ENCODE results near the gene GRIN1.

The GRIN1 gene

DNA sequence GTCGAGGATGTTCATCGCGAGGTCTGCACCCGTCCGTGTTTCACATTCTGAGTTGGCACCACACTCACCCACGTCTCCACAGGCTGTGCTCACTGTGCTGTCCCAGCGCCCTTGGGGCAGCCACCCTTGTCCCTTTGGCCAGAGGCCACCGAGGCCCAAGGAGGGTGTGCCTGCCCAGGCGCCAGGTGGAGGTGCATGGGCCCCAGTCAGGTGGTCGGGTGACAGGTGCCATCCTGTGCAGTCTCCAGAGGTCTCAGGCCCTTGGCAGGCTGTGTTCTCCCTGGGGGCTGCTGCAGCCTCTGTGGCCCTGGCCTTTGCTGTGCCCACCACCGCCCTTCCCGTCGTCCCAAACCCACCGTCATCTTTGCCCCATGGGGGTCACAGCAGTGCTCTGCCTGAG lies 39.7 kb upstream of the GRIN1 start:
- ChIA-PET POLR2A (no interaction called here), CTCF (no interaction called here)
- 95% methylated on average over 6 of the region's 14 CpGs for WGBS (ENCODE audit: insufficient coverage)
- no peak for DNase-seq
- H3K27ac ChIP-seq (ENCODE audit: insufficient read depth in 1 of 2, low read depth in 1 of 2, low read length in 2 of 2, poor library complexity in 1 of 2, severe bottlenecking in 2 of 2): no peak overlapping the region
- H3K27me3 ChIP-seq (replicated peaks in 2 of 5; ENCODE audit: control insufficient read depth in 4 of 5, insufficient read depth in 5 of 5, low read length in 4 of 5): no peaks in the 10 kb centered on the region
- H3K9me3 ChIP-seq (ENCODE audit: control extremely low read depth in 1 of 5, control insufficient read depth in 4 of 5, insufficient read depth in 2 of 5, low read depth in 1 of 5, low read length in 4 of 5): peaks cover 0 to 22% (median 4%) of the 10 kb centered on the region in 5 experiments
- no peaks in the 10 kb centered on the region for H3K4me1 ChIP-seq (ENCODE audit: control extremely low read depth in 1 of 4, control insufficient read depth in 4 of 4, insufficient read depth in 4 of 4, low read length in 3 of 4)
- peaks cover 5 to 80% (median 59%) of the 10 kb centered on the region in 4 experiments for H3K36me3 ChIP-seq (ENCODE audit: control insufficient read depth in 4 of 4, insufficient read depth in 4 of 4, low read length in 3 of 4)
- H3K4me3 ChIP-seq (ENCODE audit: control insufficient read depth in 1 of 7, extremely low read depth in 1 of 7, insufficient read depth in 4 of 7, low read depth in 2 of 7, low read length in 6 of 7): no peak overlapping the region

DNA sequence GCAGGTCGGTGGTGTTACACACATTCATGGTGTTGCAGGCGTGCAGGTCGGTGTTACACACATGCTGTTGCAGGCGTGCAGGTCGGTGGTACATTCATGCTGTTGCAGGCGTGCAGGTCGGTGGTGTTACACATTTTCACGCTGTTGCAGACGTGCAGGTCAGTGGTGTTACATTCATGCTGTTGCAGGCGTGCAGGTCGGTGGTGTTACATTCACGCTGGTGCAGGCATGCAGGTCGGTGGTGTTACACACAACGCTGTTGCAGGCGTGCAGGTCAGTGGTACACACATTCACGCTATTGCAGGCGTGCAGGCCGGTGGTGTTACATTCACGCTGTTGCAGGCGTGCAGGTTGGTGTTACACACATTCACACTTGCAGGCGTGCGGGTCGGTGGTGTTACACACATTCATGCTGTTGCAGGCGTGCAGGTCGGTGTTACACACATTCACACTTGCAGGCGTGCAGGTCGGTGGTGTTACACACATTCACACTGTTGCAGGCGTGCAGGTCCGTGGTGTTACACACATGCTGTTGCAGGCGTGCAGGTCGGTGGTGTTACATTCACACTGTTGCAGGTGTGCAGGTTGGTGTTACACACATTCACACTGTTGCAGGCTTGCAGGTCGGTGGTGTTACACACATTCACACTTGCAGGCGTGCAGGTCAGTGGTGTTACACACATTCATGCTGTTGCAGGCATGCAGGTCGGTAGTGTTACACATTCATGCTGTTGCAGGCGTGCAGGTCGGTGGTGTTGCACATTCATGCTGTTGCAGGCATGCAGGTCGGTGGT lies 35.6 kb upstream of the GRIN1 start:
- Histone ChIP-seq H3K27me3 (replicated peaks in 2 of 5; ENCODE audit: control insufficient read depth in 4 of 5, insufficient read depth in 5 of 5, low read length in 4 of 5) (no peaks in the 10 kb centered on the region), H3K4me1 (ENCODE audit: control extremely low read depth in 1 of 4, control insufficient read depth in 4 of 4, insufficient read depth in 4 of 4, low read length in 3 of 4) (no peaks in the 10 kb centered on the region), H3K4me3 (ENCODE audit: control insufficient read depth in 1 of 7, extremely low read depth in 1 of 7, insufficient read depth in 4 of 7, low read depth in 2 of 7, low read length in 6 of 7) (no peak overlapping the region), H3K36me3 (ENCODE audit: control insufficient read depth in 4 of 4, insufficient read depth in 4 of 4, low read length in 3 of 4) (peaks cover 5 to 94% (median 62%) of the 10 kb centered on the region in 4 experiments), H3K9me3 (ENCODE audit: control extremely low read depth in 1 of 5, control insufficient read depth in 4 of 5, insufficient read depth in 2 of 5, low read depth in 1 of 5, low read length in 4 of 5) (peaks cover 0 to 22% (median 4%) of the 10 kb centered on the region in 5 experiments), H3K27ac (ENCODE audit: insufficient read depth in 1 of 2, low read depth in 1 of 2, low read length in 2 of 2, poor library complexity in 1 of 2, severe bottlenecking in 2 of 2) (no peak overlapping the region)
- CTCF ChIA-PET: interaction anchor here (1.1 kb wide), 1 partner anchor 12 kb away, joined by 3 read pairs; no protein-coding TSS in a partner anchor
- WGBS (ENCODE audit: insufficient coverage): 97% methylated on average over 36 of the region's 37 CpGs
- DNase-seq: no peak
- POLR2A ChIA-PET: no interaction called here

DNA sequence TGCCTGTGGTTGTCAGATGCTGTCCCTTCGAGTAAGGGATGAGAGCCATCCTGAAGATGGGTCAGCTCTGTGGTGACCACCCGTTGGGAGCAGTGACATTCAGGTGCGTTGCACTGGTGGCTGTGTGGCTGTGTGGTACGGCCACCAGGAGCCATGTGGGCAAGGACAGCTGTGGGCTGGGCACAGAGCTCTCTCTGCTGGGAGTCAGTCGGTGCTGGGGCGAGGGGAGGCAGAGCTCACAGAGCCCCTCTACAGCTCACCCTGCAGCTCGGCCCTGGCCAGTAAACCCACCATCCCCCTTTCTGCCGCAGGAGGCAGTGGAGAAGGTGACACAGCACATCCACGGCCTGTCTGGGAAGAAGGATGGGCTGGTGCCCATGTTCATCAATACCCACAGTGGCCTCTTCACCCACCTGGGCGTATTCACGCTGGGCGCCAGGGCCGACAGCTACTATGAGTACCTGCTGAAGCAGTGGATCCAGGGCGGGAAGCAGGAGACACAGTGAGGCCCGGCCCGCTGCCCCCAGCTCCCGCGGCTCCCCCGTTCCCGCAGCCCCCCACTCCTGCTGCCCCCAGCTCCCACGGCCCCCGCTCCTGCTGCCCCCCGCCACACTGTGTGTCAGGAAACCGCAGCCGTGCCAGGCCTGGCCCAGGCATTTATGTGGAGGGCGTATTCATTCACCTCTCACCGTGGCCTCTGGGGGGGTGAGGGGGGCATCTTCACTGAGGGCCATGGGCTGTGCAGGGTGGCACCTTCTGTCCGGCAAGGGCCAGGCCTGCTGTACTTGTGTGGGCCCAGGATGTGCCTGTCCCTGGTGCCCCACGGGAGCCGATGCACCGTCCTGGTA lies 32.9 kb upstream of the GRIN1 start:
- Histone ChIP-seq H3K36me3 (ENCODE audit: control insufficient read depth in 4 of 4, insufficient read depth in 4 of 4, low read length in 3 of 4) (peaks cover 5 to 97% (median 64%) of the 10 kb centered on the region in 4 experiments), H3K4me3 (ENCODE audit: control insufficient read depth in 1 of 7, extremely low read depth in 1 of 7, insufficient read depth in 4 of 7, low read depth in 2 of 7, low read length in 6 of 7) (no peak overlapping the region)
- CTCF ChIA-PET: interaction anchor here (0.9 to 1.6 kb wide), 3 partner anchors 14 to 19 kb away, joined by 3 to 5 read pairs (median 4); partner anchors contain the start of gene MAN1B1

DNA sequence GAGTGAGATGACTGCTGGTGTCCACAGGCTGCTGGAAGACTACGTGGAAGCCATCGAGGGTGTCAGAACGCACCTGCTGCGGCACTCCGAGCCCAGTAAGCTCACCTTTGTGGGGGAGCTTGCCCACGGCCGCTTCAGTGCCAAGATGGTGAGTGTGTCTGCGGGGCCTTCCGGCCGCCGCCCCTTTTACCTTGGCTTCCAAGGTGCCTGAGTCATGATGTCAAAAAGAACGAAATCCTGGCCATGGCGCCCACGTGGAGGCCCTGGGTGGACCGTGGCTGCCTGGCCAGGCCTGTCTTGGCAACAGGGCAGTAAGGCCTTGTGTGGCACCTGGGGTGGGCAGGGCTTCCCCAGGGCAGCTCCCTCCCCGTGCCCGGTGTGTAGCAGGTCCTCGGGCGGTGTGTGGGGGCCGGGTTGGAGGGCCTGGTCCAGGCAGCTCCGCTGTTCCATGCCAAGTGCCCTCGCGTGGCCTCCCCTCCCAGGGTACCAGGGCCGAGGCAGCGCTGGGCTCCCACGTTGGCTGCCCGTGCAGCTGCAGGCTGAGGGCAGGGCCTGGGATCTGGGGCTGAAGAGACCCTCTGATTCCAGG lies 32.2 kb upstream of the GRIN1 start:
- H3K4me3 ChIP-seq (ENCODE audit: control insufficient read depth in 1 of 7, extremely low read depth in 1 of 7, insufficient read depth in 4 of 7, low read depth in 2 of 7, low read length in 6 of 7): no peak overlapping the region
- CTCF ChIA-PET: interaction anchor here (0.9 to 1.4 kb wide), 2 partner anchors 18 to 66 kb away, joined by 3 read pairs; no protein-coding TSS in a partner anchor
- peaks cover 2 to 95% (median 63%) of the 10 kb centered on the region in 4 experiments for H3K36me3 ChIP-seq (ENCODE audit: control insufficient read depth in 4 of 4, insufficient read depth in 4 of 4, low read length in 3 of 4)
- H3K27ac ChIP-seq (ENCODE audit: insufficient read depth in 1 of 2, low read depth in 1 of 2, low read length in 2 of 2, poor library complexity in 1 of 2, severe bottlenecking in 2 of 2): no peak overlapping the region
- no peaks in the 10 kb centered on the region for H3K4me1 ChIP-seq (ENCODE audit: control extremely low read depth in 1 of 4, control insufficient read depth in 4 of 4, insufficient read depth in 4 of 4, low read length in 3 of 4)
- DNase-seq: no peak
- WGBS (ENCODE audit: insufficient coverage): 97% methylated on average over 23 of the region's 27 CpGs
- H3K27me3 ChIP-seq (replicated peaks in 2 of 5; ENCODE audit: control insufficient read depth in 4 of 5, insufficient read depth in 5 of 5, low read length in 4 of 5): no peaks in the 10 kb centered on the region
- H3K9me3 ChIP-seq (ENCODE audit: control extremely low read depth in 1 of 5, control insufficient read depth in 4 of 5, insufficient read depth in 2 of 5, low read depth in 1 of 5, low read length in 4 of 5): peaks cover 0 to 17% (median 4%) of the 10 kb centered on the region in 5 experiments
- POLR2A ChIA-PET: interaction anchor here (0.5 kb wide), 1 partner anchor 134 kb away, joined by 4 read pairs; no protein-coding TSS in a partner anchor

More for the DNA sequence above, 32.9 kb upstream of the GRIN1 start:
- WGBS (ENCODE audit: insufficient coverage): 98% methylated on average over 16 of the region's 31 CpGs
- POLR2A ChIA-PET: no interaction called here
- H3K9me3 ChIP-seq (ENCODE audit: control extremely low read depth in 1 of 5, control insufficient read depth in 4 of 5, insufficient read depth in 2 of 5, low read depth in 1 of 5, low read length in 4 of 5): peaks cover 0 to 22% (median 4%) of the 10 kb centered on the region in 5 experiments
- H3K4me1 ChIP-seq (ENCODE audit: control extremely low read depth in 1 of 4, control insufficient read depth in 4 of 4, insufficient read depth in 4 of 4, low read length in 3 of 4): no peaks in the 10 kb centered on the region
- no peak for DNase-seq
- no peak overlapping the region for H3K27ac ChIP-seq (ENCODE audit: insufficient read depth in 1 of 2, low read depth in 1 of 2, low read length in 2 of 2, poor library complexity in 1 of 2, severe bottlenecking in 2 of 2)
- no peaks in the 10 kb centered on the region for H3K27me3 ChIP-seq (replicated peaks in 2 of 5; ENCODE audit: control insufficient read depth in 4 of 5, insufficient read depth in 5 of 5, low read length in 4 of 5)

DNA sequence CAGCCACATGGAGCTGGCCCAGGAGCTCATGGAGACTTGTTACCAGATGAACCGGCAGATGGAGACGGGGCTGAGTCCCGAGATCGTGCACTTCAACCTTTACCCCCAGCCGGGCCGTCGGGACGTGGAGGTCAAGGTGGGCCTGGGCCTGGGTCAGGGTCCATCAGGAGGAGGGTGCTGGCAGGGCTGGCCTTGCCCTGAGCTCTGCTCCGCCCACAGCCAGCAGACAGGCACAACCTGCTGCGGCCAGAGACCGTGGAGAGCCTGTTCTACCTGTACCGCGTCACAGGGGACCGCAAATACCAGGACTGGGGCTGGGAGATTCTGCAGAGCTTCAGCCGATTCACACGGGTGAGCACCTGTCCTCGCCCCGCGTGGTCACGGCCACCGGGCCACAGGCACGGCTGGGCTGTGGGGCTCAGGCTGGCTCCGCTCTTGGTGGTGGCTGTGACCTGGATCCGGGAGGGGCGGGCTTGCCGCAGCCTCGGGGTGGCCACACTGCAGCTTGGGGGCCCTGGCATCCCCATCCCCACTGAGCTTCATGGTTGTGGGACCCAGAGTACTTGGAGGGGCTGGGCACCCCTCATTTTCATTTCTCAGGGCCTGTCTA lies 31.5 kb upstream of the GRIN1 start:
- H3K9me3 ChIP-seq (ENCODE audit: control extremely low read depth in 1 of 5, control insufficient read depth in 4 of 5, insufficient read depth in 2 of 5, low read depth in 1 of 5, low read length in 4 of 5): peaks cover 0 to 10% (median 1%) of the 10 kb centered on the region in 5 experiments
- CTCF ChIA-PET: interaction anchor here (0.9 to 1.8 kb wide), 4 partner anchors 11 to 65 kb away, joined by 3 to 7 read pairs (median 5); no protein-coding TSS in a partner anchor
- 98% methylated on average over 27 of the region's 27 CpGs for WGBS (ENCODE audit: insufficient coverage)
- no peak for DNase-seq
- POLR2A ChIA-PET: no interaction called here
- no peak overlapping the region for H3K27ac ChIP-seq (ENCODE audit: insufficient read depth in 1 of 2, low read depth in 1 of 2, low read length in 2 of 2, poor library complexity in 1 of 2, severe bottlenecking in 2 of 2)
- H3K27me3 ChIP-seq (replicated peaks in 2 of 5; ENCODE audit: control insufficient read depth in 4 of 5, insufficient read depth in 5 of 5, low read length in 4 of 5): no peaks in the 10 kb centered on the region
- H3K36me3 ChIP-seq (ENCODE audit: control insufficient read depth in 4 of 4, insufficient read depth in 4 of 4, low read length in 3 of 4): peaks cover 0 to 95% (median 61%) of the 10 kb centered on the region in 4 experiments
- no peak overlapping the region for H3K4me3 ChIP-seq (ENCODE audit: control insufficient read depth in 1 of 7, extremely low read depth in 1 of 7, insufficient read depth in 4 of 7, low read depth in 2 of 7, low read length in 6 of 7)
- no peaks in the 10 kb centered on the region for H3K4me1 ChIP-seq (ENCODE audit: control extremely low read depth in 1 of 4, control insufficient read depth in 4 of 4, insufficient read depth in 4 of 4, low read length in 3 of 4)

DNA sequence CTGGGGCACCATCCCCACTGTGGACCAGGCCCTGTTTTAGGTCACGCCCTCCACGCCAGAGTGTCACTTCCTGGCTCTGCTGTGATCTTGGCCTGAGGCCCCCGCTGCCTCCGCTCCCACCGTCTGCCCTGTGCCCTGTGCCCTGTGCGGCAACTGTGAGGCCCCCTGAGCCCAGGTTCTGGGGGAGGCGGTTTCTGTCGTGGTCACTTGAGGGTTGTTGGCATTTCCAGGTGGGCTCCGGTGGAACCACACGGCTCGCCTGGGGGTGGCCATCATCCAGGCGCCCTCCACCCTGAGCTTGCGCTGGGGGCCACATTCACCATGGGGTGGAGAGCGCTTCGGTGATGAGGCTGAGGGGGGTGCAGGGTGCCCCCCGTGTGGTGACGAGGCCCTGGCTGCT lies 31.0 kb upstream of the GRIN1 start:
- ChIA-PET POLR2A (no interaction called here), CTCF (interaction anchor here (1.4 to 1.8 kb wide), 3 partner anchors 10 to 65 kb away, joined by 3 to 7 read pairs (median 7); no protein-coding TSS in a partner anchor)
- Histone ChIP-seq H3K36me3 (ENCODE audit: control insufficient read depth in 4 of 4, insufficient read depth in 4 of 4, low read length in 3 of 4) (peaks cover 0 to 95% (median 58%) of the 10 kb centered on the region in 4 experiments), H3K4me1 (ENCODE audit: control extremely low read depth in 1 of 4, control insufficient read depth in 4 of 4, insufficient read depth in 4 of 4, low read length in 3 of 4) (no peaks in the 10 kb centered on the region), H3K9me3 (ENCODE audit: control extremely low read depth in 1 of 5, control insufficient read depth in 4 of 5, insufficient read depth in 2 of 5, low read depth in 1 of 5, low read length in 4 of 5) (peaks cover 0 to 5% (median 0%) of the 10 kb centered on the region in 5 experiments), H3K27ac (ENCODE audit: insufficient read depth in 1 of 2, low read depth in 1 of 2, low read length in 2 of 2, poor library complexity in 1 of 2, severe bottlenecking in 2 of 2) (no peak overlapping the region), H3K4me3 (ENCODE audit: control insufficient read depth in 1 of 7, extremely low read depth in 1 of 7, insufficient read depth in 4 of 7, low read depth in 2 of 7, low read length in 6 of 7) (no peak overlapping the region), H3K27me3 (replicated peaks in 2 of 5; ENCODE audit: control insufficient read depth in 4 of 5, insufficient read depth in 5 of 5, low read length in 4 of 5) (no peaks in the 10 kb centered on the region)
- WGBS (ENCODE audit: insufficient coverage): 97% methylated on average over 16 of the region's 17 CpGs
- no peak for DNase-seq

Data from common myeloid progenitor, CD34-positive (primary cell).